Measurements from ENCODE around the gene ZMIZ1.

DNA sequence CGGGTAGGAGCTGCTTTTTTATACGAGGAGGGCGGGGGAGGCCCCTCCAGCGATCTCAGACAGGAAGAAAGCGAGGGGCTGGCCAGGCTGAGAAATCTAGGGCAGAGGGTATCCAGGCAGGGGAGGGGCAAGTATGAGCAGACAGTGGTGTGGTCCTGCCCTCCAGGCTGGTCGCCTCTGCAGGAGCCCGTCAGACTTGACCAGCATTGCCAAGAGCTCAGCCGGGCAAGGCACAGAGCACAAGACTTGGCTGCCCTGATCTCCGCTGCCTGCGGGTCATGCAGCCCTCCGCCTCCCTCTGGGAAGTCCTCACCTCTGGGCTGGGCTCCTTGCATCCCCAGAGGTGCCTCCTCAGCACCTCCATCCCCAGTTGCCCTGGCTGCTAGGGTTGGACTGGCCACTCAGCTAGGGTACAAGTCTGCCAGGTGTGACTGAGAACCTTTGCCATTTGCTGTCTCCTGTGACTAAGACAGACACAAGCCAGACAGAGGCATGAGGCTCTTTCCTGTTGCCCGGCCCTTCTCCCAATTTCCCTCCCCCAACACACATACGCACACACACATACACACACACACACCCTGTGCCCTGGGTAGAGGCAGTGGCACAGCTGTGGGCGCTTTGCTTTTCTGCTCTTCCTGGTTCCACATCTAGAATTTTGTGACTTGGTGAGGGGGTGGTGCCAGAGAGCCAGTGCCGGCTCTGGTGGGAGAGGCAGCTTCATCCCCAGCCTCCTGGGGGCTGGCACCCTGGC is 219.4 kb downstream of the ZMIZ1 start:
- TF ChIP-seq POLR2A (IDR thresholded peaks at IDR 0.05; ENCODE audit: low read length): no peak
- TF ChIP-seq, protein P1, sequence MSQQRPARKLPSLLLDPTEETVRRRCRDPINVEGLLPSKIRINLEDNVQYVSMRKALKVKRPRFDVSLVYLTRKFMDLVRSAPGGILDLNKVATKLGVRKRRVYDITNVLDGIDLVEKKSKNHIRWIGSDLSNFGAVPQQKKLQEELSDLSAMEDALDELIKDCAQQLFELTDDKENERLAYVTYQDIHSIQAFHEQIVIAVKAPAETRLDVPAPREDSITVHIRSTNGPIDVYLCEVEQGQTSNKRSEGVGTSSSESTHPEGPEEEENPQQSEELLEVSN (IDR thresholded peaks at IDR 0.05; ENCODE audit: borderline replicate concordance, low read depth): no peak
- TF ChIP-seq, protein P2, sequence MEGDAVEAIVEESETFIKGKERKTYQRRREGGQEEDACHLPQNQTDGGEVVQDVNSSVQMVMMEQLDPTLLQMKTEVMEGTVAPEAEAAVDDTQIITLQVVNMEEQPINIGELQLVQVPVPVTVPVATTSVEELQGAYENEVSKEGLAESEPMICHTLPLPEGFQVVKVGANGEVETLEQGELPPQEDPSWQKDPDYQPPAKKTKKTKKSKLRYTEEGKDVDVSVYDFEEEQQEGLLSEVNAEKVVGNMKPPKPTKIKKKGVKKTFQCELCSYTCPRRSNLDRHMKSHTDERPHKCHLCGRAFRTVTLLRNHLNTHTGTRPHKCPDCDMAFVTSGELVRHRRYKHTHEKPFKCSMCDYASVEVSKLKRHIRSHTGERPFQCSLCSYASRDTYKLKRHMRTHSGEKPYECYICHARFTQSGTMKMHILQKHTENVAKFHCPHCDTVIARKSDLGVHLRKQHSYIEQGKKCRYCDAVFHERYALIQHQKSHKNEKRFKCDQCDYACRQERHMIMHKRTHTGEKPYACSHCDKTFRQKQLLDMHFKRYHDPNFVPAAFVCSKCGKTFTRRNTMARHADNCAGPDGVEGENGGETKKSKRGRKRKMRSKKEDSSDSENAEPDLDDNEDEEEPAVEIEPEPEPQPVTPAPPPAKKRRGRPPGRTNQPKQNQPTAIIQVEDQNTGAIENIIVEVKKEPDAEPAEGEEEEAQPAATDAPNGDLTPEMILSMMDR (IDR thresholded peaks at IDR 0.05): no peak
- no peak for TF ChIP-seq RAD21 (conservative IDR thresholded peaks at IDR 0.05 in 1 of 2, IDR thresholded peaks at IDR 0.05 in 1 of 2)
- TF ChIP-seq RFX5 (IDR thresholded peaks at IDR 0.05): no peak
- TF ChIP-seq, protein P3, sequence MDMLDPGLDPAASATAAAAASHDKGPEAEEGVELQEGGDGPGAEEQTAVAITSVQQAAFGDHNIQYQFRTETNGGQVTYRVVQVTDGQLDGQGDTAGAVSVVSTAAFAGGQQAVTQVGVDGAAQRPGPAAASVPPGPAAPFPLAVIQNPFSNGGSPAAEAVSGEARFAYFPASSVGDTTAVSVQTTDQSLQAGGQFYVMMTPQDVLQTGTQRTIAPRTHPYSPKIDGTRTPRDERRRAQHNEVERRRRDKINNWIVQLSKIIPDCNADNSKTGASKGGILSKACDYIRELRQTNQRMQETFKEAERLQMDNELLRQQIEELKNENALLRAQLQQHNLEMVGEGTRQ (IDR thresholded peaks at IDR 0.05): no peak
- TF ChIP-seq, protein P4, sequence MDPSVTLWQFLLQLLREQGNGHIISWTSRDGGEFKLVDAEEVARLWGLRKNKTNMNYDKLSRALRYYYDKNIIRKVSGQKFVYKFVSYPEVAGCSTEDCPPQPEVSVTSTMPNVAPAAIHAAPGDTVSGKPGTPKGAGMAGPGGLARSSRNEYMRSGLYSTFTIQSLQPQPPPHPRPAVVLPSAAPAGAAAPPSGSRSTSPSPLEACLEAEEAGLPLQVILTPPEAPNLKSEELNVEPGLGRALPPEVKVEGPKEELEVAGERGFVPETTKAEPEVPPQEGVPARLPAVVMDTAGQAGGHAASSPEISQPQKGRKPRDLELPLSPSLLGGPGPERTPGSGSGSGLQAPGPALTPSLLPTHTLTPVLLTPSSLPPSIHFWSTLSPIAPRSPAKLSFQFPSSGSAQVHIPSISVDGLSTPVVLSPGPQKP (IDR thresholded peaks at IDR 0.05; ENCODE audit: low read depth, low read length): no peak
- no peak for TF ChIP-seq CEBPB (IDR thresholded peaks at IDR 0.05)
- no peak for TF ChIP-seq SREBF2 (IDR thresholded peaks at IDR 0.05)
